Bronchial epithelial cell (primary cell): ENCODE results near the gene OR13G1. TPM values are rescaled to one million over a fixed set of nuclear protein-coding genes. Genes with fewer than 3 reads are reported as not detected.
"Not testable (repeated sequence)": the region's sequence is repeated elsewhere in the genome, so short reads cannot be mapped to it uniquely, and the experiment has no call there.

Experiments
- DNase-seq: peaks from one replicate; pipeline ENCODE4 v3.0.0-alpha.2; 2010; ENCODE audit warnings: low read depth
- FAIRE-seq: peaks from 2 replicates; lab custom pipeline; 2011; peaks lifted over from hg19 to GRCh38; lab: Jason Lieb, UNC
- H3K27me3 ChIP-seq: 2 replicates; pipeline ENCODE4 v1.5.1; 2011; ENCODE audit warnings: low read length; ENCODE audit not compliant: control insufficient read depth, insufficient read depth
- H3K36me3 ChIP-seq: 2 replicates; pipeline ENCODE4 v1.5.1; 2011; ENCODE audit warnings: low read length; ENCODE audit not compliant: control insufficient read depth, insufficient read depth
- H3K4me3 ChIP-seq: 2 replicates; pipeline ENCODE4 v1.5.1; 2011; ENCODE audit warnings: mild to moderate bottlenecking, low read depth, low read length, control low read depth
- CTCF ChIP-seq: IDR thresholded peaks from 2 replicates; pipeline ENCODE4 v1.5.1; 2011; ENCODE audit warnings: mild to moderate bottlenecking, moderate library complexity, low read length, control low read depth, inconsistent platforms; ENCODE audit not compliant: insufficient read depth, severe bottlenecking
- total RNA-seq: library from RNA; depleted of rRNA; stranded (reverse); fragments of >200 nt; gene quantifications from 2 replicates; pipeline ENCODE4 v1.2.1, GENCODE V29; 2014

Gene OR13G1
- total RNA-seq: not detected in 2 replicates

GRCh38 chr1:247679639-247680038 lies at the start of gene OR13G1:
Gene OR13G1, minus strand, starts transcription at chr1:247679739. Its CDS starts 6,698 bp downstream, at chr1:247673041.
- H3K27me3 ChIP-seq: no peaks in the 10 kb centered on the region
- no peak for TF ChIP-seq CTCF
- H3K36me3 ChIP-seq: no peaks in the 10 kb centered on the region
- FAIRE-seq: no peak
- H3K4me3 ChIP-seq: no peak within 1 kb of the TSS
- no peak for DNase-seq

- TF ChIP-seq CTCF: no peak
- FAIRE-seq: no peak
- no peak overlapping the region for H3K4me3 ChIP-seq
- DNase-seq: no peak
- no peaks in the 10 kb centered on the region for H3K27me3 ChIP-seq
- no peaks in the 10 kb centered on the region for H3K36me3 ChIP-seq
Measured at GRCh38 chr1:247721222-247721621, 41.7 kb upstream of the OR13G1 start.

- Histone ChIP-seq H3K27me3 (no peaks in the 10 kb centered on the region), H3K4me3 (no peak within 1 kb of the TSS), H3K36me3 (no peaks in the 10 kb centered on the region)
- DNase-seq (no peak), FAIRE-seq (no peak)
- TF ChIP-seq CTCF: no peak
Measured at GRCh38 chr1:247716546-247716945, 37.0 kb upstream of the OR13G1 start, which contains the start of gene OR6F1. Gene OR6F1, minus strand, starts transcription at chr1:247716646. Its CDS starts 3,891 bp downstream, at chr1:247712755.

GRCh38 chr1:247713753-247714152 lies 34.2 kb upstream of the OR13G1 start:
- FAIRE-seq (no peak), DNase-seq (no peak)
- Histone ChIP-seq H3K4me3 (no peak overlapping the region), H3K36me3 (no peaks in the 10 kb centered on the region), H3K27me3 (no peaks in the 10 kb centered on the region)
- no peak for TF ChIP-seq CTCF

- not testable (repeated sequence) for FAIRE-seq, H3K27me3 ChIP-seq, DNase-seq, H3K4me3 ChIP-seq, H3K36me3 ChIP-seq
Measured at GRCh38 chr1:247710681-247711080, 31.1 kb upstream of the OR13G1 start.

GRCh38 chr1:247701338-247701737 lies 21.8 kb upstream of the OR13G1 start:
- Histone ChIP-seq H3K27me3 (no peaks in the 10 kb centered on the region), H3K36me3 (no peaks in the 10 kb centered on the region), H3K4me3 (no peak overlapping the region)
- no peak for TF ChIP-seq CTCF
- FAIRE-seq (no peak), DNase-seq (no peak)
